Uterus (tissue), 4 donors: ENCODE data around the gene MBNL1. TPM values are rescaled to one million over a fixed set of nuclear protein-coding genes. Genes with fewer than 3 reads are reported as not detected.

Experiments
- DNase-seq, 2 donors: peaks; one replicate each; pipeline ENCODE4 v3.0.0-alpha.2; 2019 to 2020
- H3K27ac ChIP-seq, 2 donors: fragments of 200-600 bp; sonication (generic); 1 replicate in 1 of 2; 2 replicates in 1 of 2; pipeline ENCODE4 v1.5.1; 2016 to 2018
- H3K27me3 ChIP-seq, 2 donors: fragments of 200-600 bp; sonication (generic); one replicate each; pipeline ENCODE4 v1.5.1; 2018 to 2019; ENCODE audit warnings: control low read depth in 1 of 2
- H3K36me3 ChIP-seq, 2 donors: fragments of 200-600 bp; sonication (generic); one replicate each; pipeline ENCODE4 v1.5.1; 2019; ENCODE audit warnings: control low read depth in 1 of 2
- H3K4me1 ChIP-seq, 2 donors: fragments of 200-600 bp; sonication (generic); one replicate each; pipeline ENCODE4 v1.5.1; 2018 to 2019; ENCODE audit warnings: control low read depth in 1 of 2
- H3K4me3 ChIP-seq, 2 donors: fragments of 200-600 bp; sonication (generic); 1 replicate in 1 of 2; 2 replicates in 1 of 2; pipeline ENCODE4 v1.5.1; 2018 to 2019; ENCODE audit warnings: mild to moderate bottlenecking in 1 of 2
- H3K9me3 ChIP-seq, 2 donors: fragments of 200-600 bp; sonication (generic); one replicate each; pipeline ENCODE4 v1.5.1; 2019; ENCODE audit warnings: control low read depth in 1 of 2
- POLR2A ChIP-seq, 2 donors: fragments of 450-650 bp; IDR thresholded peaks; one replicate each; pipeline ENCODE4 v1.6.1; 2016; ENCODE audit warnings: antibody characterized with exemption in 2 of 2, mild to moderate bottlenecking in 1 of 2, moderate library complexity in 1 of 2
- intact Hi-C: fragments of 100-400 bp; cut with DNase I; formaldehyde crosslinking; loops from one replicate; pipeline ENCODE4 v1.15.1; 2023; ENCODE audit warnings: low total_unique reads
- total RNA-seq, 4 donors: library from RNA; depleted of rRNA in 3 of 4; stranded (reverse); fragments of >200 nt in 3 of 4; gene quantifications; one replicate each; pipeline versions ENCODE4 v1.1.0 to v1.2.4, GENCODE V29; 2014 to 2023
- TF ChIP-seq, protein P1 (sequence below), 4 experiments: fragments of 200-600 bp in 2 of 4; fragments of 450-650 bp in 2 of 4; sonication (generic) in 2 of 4; IDR thresholded peaks; one replicate each; pipeline ENCODE4 v1.5.1; 2016 to 2019; ENCODE audit warnings: antibody characterized with exemption in 4 of 4, mild to moderate bottlenecking in 2 of 4, moderate library complexity in 1 of 4
- donor health status: DM: yes; HTN: yes; CAD: no.

The MBNL1 gene
- total RNA-seq, 4 donors from 2014 or later, result 219 to 470 (median 243) TPM

DNA sequence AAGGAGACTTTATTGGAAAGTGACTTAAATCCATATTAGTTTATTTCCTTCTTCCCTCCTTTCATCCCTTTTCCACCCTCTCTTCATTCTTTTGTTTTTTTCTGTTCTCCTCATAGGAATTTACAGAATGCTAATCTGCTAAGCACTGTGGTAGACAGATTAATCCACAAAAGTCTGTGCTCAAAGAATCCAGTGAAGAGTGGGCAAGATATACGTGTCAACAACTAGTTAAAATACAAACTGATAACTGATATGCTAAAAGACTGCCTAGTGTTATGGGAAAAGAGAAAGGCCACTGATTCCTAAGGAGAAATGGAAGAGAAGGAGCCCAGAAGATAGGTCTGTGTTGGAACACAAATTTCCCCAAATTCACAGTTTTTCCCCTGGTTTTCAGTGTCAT is 202.2 kb downstream of the MBNL1 start:
- Histone ChIP-seq H3K4me3 (no peak overlapping the region), H3K4me1 (no peaks in the 10 kb centered on the region), H3K27ac (no peak overlapping the region), H3K27me3 (no peaks in the 10 kb centered on the region), H3K9me3 (peaks cover 0 to 6% of the 10 kb centered on the region in 2 donors), H3K36me3 (no peaks in the 10 kb centered on the region)
- intact Hi-C loops, result no loop called here
- DNase-seq, result no peak
- TF ChIP-seq POLR2A (IDR thresholded peaks at IDR 0.05), result no peak
- TF ChIP-seq, protein P1, sequence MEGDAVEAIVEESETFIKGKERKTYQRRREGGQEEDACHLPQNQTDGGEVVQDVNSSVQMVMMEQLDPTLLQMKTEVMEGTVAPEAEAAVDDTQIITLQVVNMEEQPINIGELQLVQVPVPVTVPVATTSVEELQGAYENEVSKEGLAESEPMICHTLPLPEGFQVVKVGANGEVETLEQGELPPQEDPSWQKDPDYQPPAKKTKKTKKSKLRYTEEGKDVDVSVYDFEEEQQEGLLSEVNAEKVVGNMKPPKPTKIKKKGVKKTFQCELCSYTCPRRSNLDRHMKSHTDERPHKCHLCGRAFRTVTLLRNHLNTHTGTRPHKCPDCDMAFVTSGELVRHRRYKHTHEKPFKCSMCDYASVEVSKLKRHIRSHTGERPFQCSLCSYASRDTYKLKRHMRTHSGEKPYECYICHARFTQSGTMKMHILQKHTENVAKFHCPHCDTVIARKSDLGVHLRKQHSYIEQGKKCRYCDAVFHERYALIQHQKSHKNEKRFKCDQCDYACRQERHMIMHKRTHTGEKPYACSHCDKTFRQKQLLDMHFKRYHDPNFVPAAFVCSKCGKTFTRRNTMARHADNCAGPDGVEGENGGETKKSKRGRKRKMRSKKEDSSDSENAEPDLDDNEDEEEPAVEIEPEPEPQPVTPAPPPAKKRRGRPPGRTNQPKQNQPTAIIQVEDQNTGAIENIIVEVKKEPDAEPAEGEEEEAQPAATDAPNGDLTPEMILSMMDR (IDR thresholded peaks at IDR 0.05), result no peak

DNA sequence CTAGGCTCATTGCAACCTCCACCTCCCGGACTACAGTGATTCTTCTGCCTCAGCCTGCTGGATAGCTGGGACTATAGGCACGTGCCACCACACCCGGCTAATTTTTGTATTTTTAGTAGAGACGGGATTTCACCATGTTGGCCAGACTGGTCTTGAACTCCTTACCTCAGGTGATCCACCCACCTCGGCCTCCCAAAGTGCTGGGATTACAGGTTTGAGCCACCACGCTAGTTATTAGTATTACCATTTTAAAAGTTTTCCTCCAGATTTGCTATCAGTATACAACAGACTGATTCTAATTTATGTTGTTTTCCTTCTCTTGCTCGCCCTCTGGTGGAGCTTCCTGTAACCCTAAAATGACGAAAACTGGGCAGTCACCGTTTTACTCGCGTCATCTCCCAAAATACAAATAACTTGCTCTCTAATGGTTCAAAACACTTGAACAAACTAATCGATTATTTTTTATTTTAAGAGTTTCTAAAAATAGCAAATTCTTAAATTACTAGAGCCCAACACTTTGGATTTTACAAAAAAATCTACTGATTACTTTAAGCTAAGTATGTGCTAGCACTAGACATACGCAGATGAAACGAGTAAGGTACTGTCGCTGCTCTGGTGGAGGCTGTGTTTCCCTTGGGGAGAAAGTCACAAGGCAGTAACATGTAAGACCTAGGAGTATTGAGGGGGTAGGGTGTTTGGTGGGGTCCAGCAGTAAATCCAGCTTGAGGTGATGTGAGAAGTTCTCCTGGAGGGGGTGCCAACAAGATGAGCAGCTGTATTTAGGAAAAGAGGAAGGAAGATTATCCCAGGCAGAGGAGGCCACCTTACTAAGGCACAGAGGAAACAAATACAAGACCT is 203.3 kb downstream of the MBNL1 start:
- TF ChIP-seq POLR2A (IDR thresholded peaks at IDR 0.05), result no peak
- TF ChIP-seq, protein P1 (IDR thresholded peaks at IDR 0.05), result peak; percentile 63 to 73 (median 68)
- peaks cover 0 to 6% of the 10 kb centered on the region in 2 donors for H3K9me3 ChIP-seq
- H3K36me3 ChIP-seq, result no peaks in the 10 kb centered on the region
- H3K4me1 ChIP-seq, result no peaks in the 10 kb centered on the region
- H3K4me3 ChIP-seq, result peak overlapping the region in 1 of 2 donors; percentile 16
- peak; percentile 71 to 73 for DNase-seq
- no peaks in the 10 kb centered on the region for H3K27me3 ChIP-seq
- peak overlapping the region in 1 of 2 donors; percentile 48 for H3K27ac ChIP-seq
- intact Hi-C loops, result no loop called here

DNA sequence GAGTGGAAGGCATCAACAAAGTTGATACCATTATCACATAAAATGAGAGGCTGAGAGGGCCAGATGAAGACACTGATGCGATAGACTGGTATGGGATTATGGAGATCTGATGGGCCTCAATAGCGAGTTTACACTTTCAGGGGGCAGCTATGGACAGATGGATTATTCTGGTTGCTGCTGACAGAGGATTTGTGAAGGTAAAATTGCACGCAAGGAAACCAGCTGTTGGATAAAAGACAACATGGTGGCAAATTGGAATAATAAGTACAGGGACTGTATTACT is 203.9 kb downstream of the MBNL1 start:
- Histone ChIP-seq H3K9me3 (peaks cover 0 to 6% of the 10 kb centered on the region in 2 donors), H3K27ac (peak overlapping the region in 1 of 2 donors; percentile 48), H3K4me1 (no peaks in the 10 kb centered on the region), H3K36me3 (no peaks in the 10 kb centered on the region), H3K4me3 (no peak overlapping the region), H3K27me3 (no peaks in the 10 kb centered on the region)
- intact Hi-C loops, result no loop called here
- no peak for TF ChIP-seq POLR2A (IDR thresholded peaks at IDR 0.05)
- TF ChIP-seq, protein P1 (IDR thresholded peaks at IDR 0.05), result no peak
- no peak for DNase-seq

DNA sequence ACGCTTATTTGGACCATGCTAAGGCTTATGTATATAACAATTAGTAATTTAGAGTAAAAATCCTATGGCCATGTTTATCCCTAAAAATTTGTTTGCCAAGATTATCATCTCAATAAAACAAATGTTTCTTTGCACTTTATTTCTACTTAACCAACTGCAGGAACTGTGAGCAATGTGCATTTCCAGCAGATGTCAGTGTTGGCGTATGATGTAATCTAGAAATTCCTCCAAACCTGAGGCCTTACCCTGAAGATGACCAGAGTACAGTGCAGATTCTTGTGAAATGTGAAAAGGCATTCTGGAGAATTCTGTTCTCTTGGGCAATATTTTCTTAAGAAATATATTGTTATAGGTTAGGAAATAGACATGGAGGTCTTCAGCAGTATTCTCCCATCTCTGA is 205.9 kb downstream of the MBNL1 start:
- Histone ChIP-seq H3K9me3 (peaks cover 0 to 6% of the 10 kb centered on the region in 2 donors), H3K27me3 (no peaks in the 10 kb centered on the region), H3K4me3 (no peak overlapping the region), H3K36me3 (no peaks in the 10 kb centered on the region), H3K4me1 (no peaks in the 10 kb centered on the region), H3K27ac (no peak overlapping the region)
- TF ChIP-seq POLR2A (IDR thresholded peaks at IDR 0.05), result no peak
- TF ChIP-seq, protein P1 (IDR thresholded peaks at IDR 0.05), result peak; percentile 56 to 74 (median 63)
- intact Hi-C loops, result no loop called here
- DNase-seq, result peak; percentile 21 to 43

DNA sequence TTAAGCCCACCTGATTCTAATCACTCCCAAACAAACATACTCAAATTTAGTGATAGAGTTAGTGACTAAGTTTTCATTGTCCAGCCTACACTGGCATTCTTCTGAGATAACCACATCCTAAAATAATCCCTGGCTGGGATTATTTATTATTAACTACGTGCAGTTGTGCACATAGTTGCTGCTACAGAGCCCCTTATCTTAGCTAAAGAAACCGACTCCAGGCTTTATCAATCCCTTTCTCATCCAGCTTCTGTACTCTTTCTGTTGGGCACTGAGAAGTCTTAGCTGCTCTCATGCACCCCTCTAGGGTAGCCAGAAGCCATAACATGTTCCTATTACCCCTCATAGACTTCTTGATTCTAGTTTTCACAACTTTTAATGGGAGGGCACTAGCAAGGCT is 208.7 kb downstream of the MBNL1 start:
- TF ChIP-seq, protein P1 (IDR thresholded peaks at IDR 0.05), result no peak
- TF ChIP-seq POLR2A (IDR thresholded peaks at IDR 0.05), result no peak
- Histone ChIP-seq H3K4me1 (no peaks in the 10 kb centered on the region), H3K4me3 (no peak overlapping the region), H3K9me3 (peaks cover 0 to 8% of the 10 kb centered on the region in 2 donors), H3K27me3 (no peaks in the 10 kb centered on the region), H3K27ac (no peak overlapping the region), H3K36me3 (no peaks in the 10 kb centered on the region)
- no peak for DNase-seq
- intact Hi-C loops, result no loop called here
